Pancreas (tissue), 10 donors: ENCODE results near the gene ST6GALNAC5. TPM values are rescaled to one million over a fixed set of nuclear protein-coding genes. Genes with fewer than 3 reads are reported as not detected.

Experiments used
- ATAC-seq, 4 donors: fragments of 200-7000 bp; cut with Tn5 transposase; one replicate each; pipeline versions ENCODE4 v1.8.0 to v1.9.1; 2020; ENCODE audit warnings: mild to moderate bottlenecking in 4 of 4, moderate library complexity in 4 of 4
- DNase-seq, 6 donors: peaks; one replicate each; pipeline ENCODE4 v3.0.0-alpha.2; 2020
- FAIRE-seq: peaks from 2 replicates; lab custom pipeline; 2012; peaks lifted over from hg19 to GRCh38; lab: Jason Lieb, UNC
- H3K27ac ChIP-seq, 4 donors: fragments of 200-600 bp; sonication (generic); 1 replicate in 3 of 4; 2 replicates in 1 of 4; pipeline versions ENCODE4 v1.5.0 to v1.8.0; 2020
- H3K27me3 ChIP-seq, 4 donors: fragments of 200-600 bp; one replicate each; pipeline ENCODE4 v1.8.0; 2021
- H3K36me3 ChIP-seq, 3 donors: fragments of 200-600 bp; sonication (generic) in 1 of 3; one replicate each; pipeline versions ENCODE4 v1.5.0 to v1.8.0; 2020 to 2021
- H3K4me1 ChIP-seq, 3 donors: fragments of 200-600 bp; one replicate each; pipeline ENCODE4 v1.8.0; 2021
- H3K4me3 ChIP-seq, 4 donors: fragments of 200-600 bp; sonication (generic) in 2 of 4; one replicate each; pipeline versions ENCODE4 v1.5.0 to v1.8.0; 2020 to 2021
- H3K9me3 ChIP-seq, 4 donors: fragments of 200-600 bp; one replicate each; pipeline ENCODE4 v1.8.0; 2021
- WGBS, 2 donors: extraction: QIAGEN DNeasy Blood & Tissue Kit; methylation state at CpG; one replicate each; pipeline ENCODE4 v1.1.7; 2013; 5-methylcytosine and 5-hydroxymethylcytosine counted together
- intact Hi-C, 3 donors: fragments of 100-400 bp; cut with DNase I; formaldehyde crosslinking; loops; one replicate each; pipeline versions ENCODE4 v1.11.1 to v1.14.2; 2022
- polyA plus RNA-seq, 2 donors: library from polyadenylated mRNA; stranded (reverse); fragments of 200-250 nt; gene quantifications; one replicate each; pipeline ENCODE4 v1.2.3, GENCODE V29; 2013
- total RNA-seq, 6 donors: library from RNA; stranded (reverse); fragmentation: NEBNext Ultra II Directional in 4 of 6; extraction: Animal tissue kit (Norgen Biotek cat#: 25700) in 4 of 6; gene quantifications; one replicate each; pipeline versions ENCODE4 v1.2.1 to v1.2.4, GENCODE V29; 2021 to 2023
- TF ChIP-seq, protein P1 (sequence below), 4 donors: fragments of 200-600 bp; sonication (generic) in 3 of 4; IDR thresholded peaks; one replicate each; pipeline versions ENCODE4 v1.5.0 to v1.8.0; 2021; ENCODE audit warnings: antibody characterized with exemption in 4 of 4
- donor health status: healthy with polysubstance abuse.
- donor health status: DM: no; HTN: no; CAD: no; lungs with moderate emphysema.
- donor health status: DM: no; HTN: no; CAD: no.
- donor health status: control.
- donor health status: control.
- donor health status: Bipolar disorder and iron deficiency.
- donor health status: DM: yes; HTN: yes; CAD: no.
- donor health status: DM: no; HTN: no; CAD: no.
- donor health status: DM: no; HTN: no; CAD: no.
- donor health status: DM: yes; HTN: yes; CAD: no.

ST6GALNAC5 gene
- total and polyA plus RNA-seq, 8 donors: 0.20 to 3.1 (median 0.55) TPM

DNA sequence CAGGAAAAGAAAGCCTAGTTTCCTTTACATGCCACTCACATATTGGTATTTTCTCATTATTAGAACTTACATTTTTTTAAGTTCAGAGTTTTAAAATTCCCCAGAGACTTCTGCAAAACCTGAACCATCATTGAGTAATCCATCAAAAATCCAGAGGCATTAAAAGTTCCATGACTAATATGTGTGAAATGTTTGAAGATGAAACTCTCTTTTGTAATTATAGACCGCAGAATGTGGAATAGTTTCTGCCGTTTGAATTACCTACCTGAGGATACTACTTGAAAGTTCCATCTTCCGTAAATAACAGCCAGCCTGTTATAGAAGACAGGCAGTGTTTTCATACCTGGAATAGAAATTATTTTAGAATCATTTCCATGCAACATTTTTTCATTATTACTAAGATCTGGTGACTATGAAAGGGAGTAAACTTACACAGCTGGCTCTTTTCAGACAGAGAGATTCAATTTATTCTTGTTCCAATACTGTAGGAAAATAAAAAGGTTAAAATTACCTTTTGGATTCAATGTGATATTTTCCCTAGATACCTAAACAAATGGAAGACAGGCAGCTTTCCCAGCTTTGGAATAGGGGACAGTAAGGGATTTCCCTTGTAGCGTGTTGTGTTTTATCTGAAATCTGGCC lies 131.4 kb downstream of the ST6GALNAC5 start:
- intact Hi-C loops: no loop called here
- no peak overlapping the region for H3K27ac ChIP-seq
- no peaks in the 10 kb centered on the region for H3K4me1 ChIP-seq
- no peak for FAIRE-seq
- no peaks in the 10 kb centered on the region for H3K9me3 ChIP-seq
- H3K4me3 ChIP-seq: no peak overlapping the region
- ATAC-seq: no peak
- H3K27me3 ChIP-seq: no peaks in the 10 kb centered on the region
- 54 to 69% methylated on average over 4 of the region's 4 CpGs for WGBS, 2 donors
- no peaks in the 10 kb centered on the region for H3K36me3 ChIP-seq
- DNase-seq: no peak
- TF ChIP-seq, protein P1, sequence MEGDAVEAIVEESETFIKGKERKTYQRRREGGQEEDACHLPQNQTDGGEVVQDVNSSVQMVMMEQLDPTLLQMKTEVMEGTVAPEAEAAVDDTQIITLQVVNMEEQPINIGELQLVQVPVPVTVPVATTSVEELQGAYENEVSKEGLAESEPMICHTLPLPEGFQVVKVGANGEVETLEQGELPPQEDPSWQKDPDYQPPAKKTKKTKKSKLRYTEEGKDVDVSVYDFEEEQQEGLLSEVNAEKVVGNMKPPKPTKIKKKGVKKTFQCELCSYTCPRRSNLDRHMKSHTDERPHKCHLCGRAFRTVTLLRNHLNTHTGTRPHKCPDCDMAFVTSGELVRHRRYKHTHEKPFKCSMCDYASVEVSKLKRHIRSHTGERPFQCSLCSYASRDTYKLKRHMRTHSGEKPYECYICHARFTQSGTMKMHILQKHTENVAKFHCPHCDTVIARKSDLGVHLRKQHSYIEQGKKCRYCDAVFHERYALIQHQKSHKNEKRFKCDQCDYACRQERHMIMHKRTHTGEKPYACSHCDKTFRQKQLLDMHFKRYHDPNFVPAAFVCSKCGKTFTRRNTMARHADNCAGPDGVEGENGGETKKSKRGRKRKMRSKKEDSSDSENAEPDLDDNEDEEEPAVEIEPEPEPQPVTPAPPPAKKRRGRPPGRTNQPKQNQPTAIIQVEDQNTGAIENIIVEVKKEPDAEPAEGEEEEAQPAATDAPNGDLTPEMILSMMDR (IDR thresholded peaks at IDR 0.05): no peak

- no peaks in the 10 kb centered on the region for H3K9me3 ChIP-seq
- TF ChIP-seq, protein P1 (IDR thresholded peaks at IDR 0.05): no peak
- 81 to 84% methylated on average over 3 of the region's 3 CpGs for WGBS, 2 donors
- intact Hi-C loops: no loop called here
- no peak overlapping the region for H3K27ac ChIP-seq
- H3K4me3 ChIP-seq: no peak overlapping the region
- DNase-seq (no peak), ATAC-seq (no peak), FAIRE-seq (no peak)
- no peaks in the 10 kb centered on the region for H3K4me1 ChIP-seq
- no peaks in the 10 kb centered on the region for H3K36me3 ChIP-seq
- H3K27me3 ChIP-seq: no peaks in the 10 kb centered on the region
Observed at GRCh38 chr1:77007675-77008074, 140.4 kb downstream of the ST6GALNAC5 start.

GRCh38 chr1:77010937-77011336 lies 143.7 kb downstream of the ST6GALNAC5 start:
- no peak for ATAC-seq
- no peak for FAIRE-seq
- TF ChIP-seq, protein P1 (IDR thresholded peaks at IDR 0.05): no peak
- H3K27ac ChIP-seq: no peak overlapping the region
- H3K9me3 ChIP-seq: no peaks in the 10 kb centered on the region
- no peaks in the 10 kb centered on the region for H3K36me3 ChIP-seq
- H3K4me3 ChIP-seq: no peak overlapping the region
- no peaks in the 10 kb centered on the region for H3K27me3 ChIP-seq
- no peak for DNase-seq
- WGBS, 2 donors: 58 to 68% methylated on average over 8 of the region's 8 CpGs
- intact Hi-C loops: no loop called here
- no peaks in the 10 kb centered on the region for H3K4me1 ChIP-seq

DNA sequence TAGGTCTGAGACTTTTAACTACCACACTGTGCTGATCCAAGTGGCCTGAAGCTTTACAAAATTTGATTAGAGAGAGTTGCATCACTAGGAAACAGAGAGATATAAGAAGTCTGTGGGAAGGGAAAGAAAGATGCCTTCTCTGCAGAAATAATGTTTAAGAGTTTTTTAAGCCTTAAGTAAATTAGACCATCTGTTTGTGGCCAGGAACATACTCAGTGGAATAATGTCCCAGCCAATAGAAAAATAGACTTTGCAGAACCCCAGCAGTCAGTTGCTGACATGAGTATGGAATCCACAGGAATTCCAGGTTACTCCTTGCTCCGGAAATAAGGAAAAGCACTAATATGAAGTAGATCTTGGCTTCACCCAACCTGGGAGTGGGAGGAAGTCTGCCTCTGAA lies 144.8 kb downstream of the ST6GALNAC5 start:
- no peaks in the 10 kb centered on the region for H3K4me1 ChIP-seq
- TF ChIP-seq, protein P1 (IDR thresholded peaks at IDR 0.05): no peak
- intact Hi-C loops: no loop called here
- H3K4me3 ChIP-seq: no peak overlapping the region
- 59 to 68% methylated on average over 1 of the region's 1 CpG for WGBS, 2 donors
- H3K27ac ChIP-seq: no peak overlapping the region
- H3K9me3 ChIP-seq: no peaks in the 10 kb centered on the region
- DNase-seq (no peak), ATAC-seq (no peak), FAIRE-seq (no peak)
- H3K27me3 ChIP-seq: no peaks in the 10 kb centered on the region
- no peaks in the 10 kb centered on the region for H3K36me3 ChIP-seq

- H3K4me3 ChIP-seq: no peak overlapping the region
- WGBS, 2 donors: 70 to 79% methylated on average over 5 of the region's 5 CpGs
- no peaks in the 10 kb centered on the region for H3K36me3 ChIP-seq
- FAIRE-seq (no peak), ATAC-seq (no peak), DNase-seq (no peak)
- TF ChIP-seq, protein P1 (IDR thresholded peaks at IDR 0.05): no peak
- H3K9me3 ChIP-seq: no peaks in the 10 kb centered on the region
- no peak overlapping the region for H3K27ac ChIP-seq
- no peaks in the 10 kb centered on the region for H3K4me1 ChIP-seq
- H3K27me3 ChIP-seq: no peaks in the 10 kb centered on the region
- intact Hi-C loops: no loop called here
Observed at GRCh38 chr1:77014073-77014788, 147.0 kb downstream of the ST6GALNAC5 start.
